Measurements from ENCODE around the gene GFM2.

Gene GFM2

GRCh38 chr5:74766849-74767578 is at the start of gene GFM2, which contains the start of gene NSA2:
Gene GFM2, minus strand, starts transcription at chr5:74767117. Its CDS starts 3,375 bp downstream, at chr5:74763742.
Gene NSA2, plus strand, starts transcription at chr5:74767249. Its CDS starts 112 bp downstream, at chr5:74767361.
- peak within 1 kb of the TSS; percentile 75 for H3K4me3 ChIP-seq (ENCODE audit: severe bottlenecking)
- peak within 1 kb of the TSS; percentile 97 for H3K27ac ChIP-seq (ENCODE audit: poor library complexity, severe bottlenecking)
- TF ChIP-seq, protein P1, sequence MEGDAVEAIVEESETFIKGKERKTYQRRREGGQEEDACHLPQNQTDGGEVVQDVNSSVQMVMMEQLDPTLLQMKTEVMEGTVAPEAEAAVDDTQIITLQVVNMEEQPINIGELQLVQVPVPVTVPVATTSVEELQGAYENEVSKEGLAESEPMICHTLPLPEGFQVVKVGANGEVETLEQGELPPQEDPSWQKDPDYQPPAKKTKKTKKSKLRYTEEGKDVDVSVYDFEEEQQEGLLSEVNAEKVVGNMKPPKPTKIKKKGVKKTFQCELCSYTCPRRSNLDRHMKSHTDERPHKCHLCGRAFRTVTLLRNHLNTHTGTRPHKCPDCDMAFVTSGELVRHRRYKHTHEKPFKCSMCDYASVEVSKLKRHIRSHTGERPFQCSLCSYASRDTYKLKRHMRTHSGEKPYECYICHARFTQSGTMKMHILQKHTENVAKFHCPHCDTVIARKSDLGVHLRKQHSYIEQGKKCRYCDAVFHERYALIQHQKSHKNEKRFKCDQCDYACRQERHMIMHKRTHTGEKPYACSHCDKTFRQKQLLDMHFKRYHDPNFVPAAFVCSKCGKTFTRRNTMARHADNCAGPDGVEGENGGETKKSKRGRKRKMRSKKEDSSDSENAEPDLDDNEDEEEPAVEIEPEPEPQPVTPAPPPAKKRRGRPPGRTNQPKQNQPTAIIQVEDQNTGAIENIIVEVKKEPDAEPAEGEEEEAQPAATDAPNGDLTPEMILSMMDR (IDR thresholded peaks at IDR 0.05; ENCODE audit: poor library complexity, severe bottlenecking): peak; percentile 34
- no peaks in the 10 kb centered on the region for H3K9me3 ChIP-seq (ENCODE audit: severe bottlenecking)
- peaks cover 34% of the 10 kb centered on the region for H3K4me1 ChIP-seq (ENCODE audit: insufficient read depth, poor library complexity, severe bottlenecking)
- no peaks in the 10 kb centered on the region for H3K27me3 ChIP-seq (ENCODE audit: insufficient read depth, poor library complexity, severe bottlenecking)
- H3K36me3 ChIP-seq (ENCODE audit: low read depth): peaks cover 61% of the 10 kb centered on the region
- peak; percentile 90 for DNase-seq (ENCODE audit: low spot score)
- ATAC-seq (ENCODE audit: low read depth): peak; percentile 72

GRCh38 chr5:74810915-74811314 is 44.0 kb upstream of the GFM2 start:
- Histone ChIP-seq H3K9me3 (ENCODE audit: severe bottlenecking) (no peaks in the 10 kb centered on the region), H3K27me3 (ENCODE audit: insufficient read depth, poor library complexity, severe bottlenecking) (no peaks in the 10 kb centered on the region), H3K4me1 (ENCODE audit: insufficient read depth, poor library complexity, severe bottlenecking) (peaks cover 14% of the 10 kb centered on the region), H3K4me3 (ENCODE audit: severe bottlenecking) (no peak overlapping the region), H3K27ac (ENCODE audit: poor library complexity, severe bottlenecking) (peak overlapping the region; percentile 47), H3K36me3 (ENCODE audit: low read depth) (no peaks in the 10 kb centered on the region)
- no peak for DNase-seq (ENCODE audit: low spot score)
- peak; percentile 93 for ATAC-seq (ENCODE audit: low read depth)
- TF ChIP-seq, protein P1 (IDR thresholded peaks at IDR 0.05; ENCODE audit: poor library complexity, severe bottlenecking): no peak

DNA sequence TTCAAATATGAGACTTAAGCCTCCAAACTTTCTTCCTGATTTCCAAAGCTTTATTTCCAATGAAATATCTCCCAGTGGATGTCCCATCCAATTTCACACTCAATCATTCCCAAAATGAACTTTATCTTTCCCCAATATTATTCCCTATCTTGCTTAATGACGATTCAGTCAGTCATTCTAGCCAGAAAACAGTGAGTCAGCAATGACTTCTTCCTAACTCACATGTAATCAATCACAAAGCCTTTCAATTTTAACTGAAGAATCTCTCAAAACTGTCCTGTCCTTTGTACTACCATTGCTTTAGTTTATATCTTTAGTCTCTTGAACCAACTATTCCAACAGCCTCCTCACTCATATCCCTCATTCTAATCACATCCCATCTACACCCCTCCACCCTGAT is 35.0 kb upstream of the GFM2 start:
- Histone ChIP-seq H3K27ac (ENCODE audit: poor library complexity, severe bottlenecking) (peak overlapping the region; percentile 1), H3K9me3 (ENCODE audit: severe bottlenecking) (no peaks in the 10 kb centered on the region), H3K27me3 (ENCODE audit: insufficient read depth, poor library complexity, severe bottlenecking) (no peaks in the 10 kb centered on the region), H3K4me1 (ENCODE audit: insufficient read depth, poor library complexity, severe bottlenecking) (peaks cover 5% of the 10 kb centered on the region), H3K36me3 (ENCODE audit: low read depth) (peaks cover 33% of the 10 kb centered on the region), H3K4me3 (ENCODE audit: severe bottlenecking) (no peak overlapping the region)
- TF ChIP-seq, protein P1 (IDR thresholded peaks at IDR 0.05; ENCODE audit: poor library complexity, severe bottlenecking): no peak
- no peak for DNase-seq (ENCODE audit: low spot score)
- ATAC-seq (ENCODE audit: low read depth): peak; percentile 71; the same call in 2 of the 3 replicates

DNA sequence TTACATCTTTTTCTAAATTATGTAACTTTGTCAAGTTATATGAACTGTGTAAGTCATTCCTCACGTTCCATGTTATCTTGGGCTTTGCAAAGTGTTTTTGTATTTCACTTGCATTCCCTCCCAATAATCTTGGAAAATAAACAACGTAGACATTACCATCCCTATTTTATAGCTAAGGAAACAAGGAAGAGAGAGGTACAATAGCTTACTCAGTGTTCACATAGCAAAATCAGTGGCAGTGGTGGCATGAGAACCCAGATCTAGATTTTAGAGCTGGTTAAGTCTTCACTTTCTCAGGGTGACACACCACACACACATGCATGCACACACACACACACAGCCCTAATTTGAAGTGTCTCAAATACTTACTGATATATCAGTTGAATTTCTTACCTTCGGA is 34.3 kb upstream of the GFM2 start:
- no peak for ATAC-seq (ENCODE audit: low read depth)
- TF ChIP-seq, protein P1 (IDR thresholded peaks at IDR 0.05; ENCODE audit: poor library complexity, severe bottlenecking): no peak
- H3K27me3 ChIP-seq (ENCODE audit: insufficient read depth, poor library complexity, severe bottlenecking): no peaks in the 10 kb centered on the region
- no peak overlapping the region for H3K4me3 ChIP-seq (ENCODE audit: severe bottlenecking)
- H3K4me1 ChIP-seq (ENCODE audit: insufficient read depth, poor library complexity, severe bottlenecking): peaks cover 5% of the 10 kb centered on the region
- peak overlapping the region; percentile 1 for H3K27ac ChIP-seq (ENCODE audit: poor library complexity, severe bottlenecking)
- peaks cover 33% of the 10 kb centered on the region for H3K36me3 ChIP-seq (ENCODE audit: low read depth)
- no peaks in the 10 kb centered on the region for H3K9me3 ChIP-seq (ENCODE audit: severe bottlenecking)
- no peak for DNase-seq (ENCODE audit: low spot score)
